Measurements from ENCODE around the gene MARCHF2. TPM values are rescaled to one million over a fixed set of nuclear protein-coding genes. Genes with fewer than 3 reads are reported as not detected.

MARCHF2 gene
- total RNA-seq, 1 experiment from 2014 or later = 58.7 TPM

DNA sequence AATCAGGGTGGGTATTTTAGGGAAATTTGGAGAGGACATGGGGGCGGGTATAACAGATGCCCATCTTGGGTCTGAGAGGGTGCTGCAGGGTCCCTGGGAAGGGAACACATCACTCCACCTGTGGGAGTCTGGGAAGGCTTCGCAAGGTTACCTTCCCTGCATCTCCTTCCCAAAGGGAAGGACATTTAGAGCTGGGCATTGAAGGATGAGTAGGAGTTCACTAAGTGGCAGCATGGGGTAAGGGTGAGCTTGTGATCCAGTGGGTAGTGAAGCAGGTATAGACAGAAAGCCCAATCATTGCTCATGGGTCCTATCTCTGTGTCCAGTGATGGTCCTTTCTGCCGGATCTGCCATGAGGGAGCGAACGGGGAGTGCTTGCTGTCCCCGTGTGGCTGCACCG, 13.2 kb downstream of the MARCHF2 start:
- H3K36me3 ChIP-seq (ENCODE audit: low read depth, low read length) = no peaks in the 10 kb centered on the region; the same call in 1 of the 2 replicates
- H2AFZ ChIP-seq (ENCODE audit: low read length) = no peak overlapping the region
- BruUV-seq (replicated peaks) = no TSS peak
- no peaks in the 10 kb centered on the region for H3K9me3 ChIP-seq (ENCODE audit: low read length)
- H3F3A ChIP-seq (ENCODE audit: low read length, unreplicated experiment) = no peaks in the 10 kb centered on the region
- no peak overlapping the region for H3K9ac ChIP-seq (ENCODE audit: low read length)
- DNase-seq = no peak
- no peaks in the 10 kb centered on the region for H3K9me2 ChIP-seq (replicated peaks; ENCODE audit: low read length)
- ChIA-PET CTCF (no interaction called here), POLR2A (ENCODE audit: unreplicated experiment) (no interaction called here)
- H4K20me1 ChIP-seq (ENCODE audit: low read length) = no peaks in the 10 kb centered on the region
- peaks cover 15% of the 10 kb centered on the region for H3K4me1 ChIP-seq (ENCODE audit: insufficient read depth, low read length)
- H3K4me2 ChIP-seq (ENCODE audit: low read length) = no peak overlapping the region
- TF ChIP-seq EZH2 (IDR thresholded peaks at IDR 0.05; ENCODE audit: low read length, unreplicated experiment) = no peak
- TF ChIP-seq, protein P1, sequence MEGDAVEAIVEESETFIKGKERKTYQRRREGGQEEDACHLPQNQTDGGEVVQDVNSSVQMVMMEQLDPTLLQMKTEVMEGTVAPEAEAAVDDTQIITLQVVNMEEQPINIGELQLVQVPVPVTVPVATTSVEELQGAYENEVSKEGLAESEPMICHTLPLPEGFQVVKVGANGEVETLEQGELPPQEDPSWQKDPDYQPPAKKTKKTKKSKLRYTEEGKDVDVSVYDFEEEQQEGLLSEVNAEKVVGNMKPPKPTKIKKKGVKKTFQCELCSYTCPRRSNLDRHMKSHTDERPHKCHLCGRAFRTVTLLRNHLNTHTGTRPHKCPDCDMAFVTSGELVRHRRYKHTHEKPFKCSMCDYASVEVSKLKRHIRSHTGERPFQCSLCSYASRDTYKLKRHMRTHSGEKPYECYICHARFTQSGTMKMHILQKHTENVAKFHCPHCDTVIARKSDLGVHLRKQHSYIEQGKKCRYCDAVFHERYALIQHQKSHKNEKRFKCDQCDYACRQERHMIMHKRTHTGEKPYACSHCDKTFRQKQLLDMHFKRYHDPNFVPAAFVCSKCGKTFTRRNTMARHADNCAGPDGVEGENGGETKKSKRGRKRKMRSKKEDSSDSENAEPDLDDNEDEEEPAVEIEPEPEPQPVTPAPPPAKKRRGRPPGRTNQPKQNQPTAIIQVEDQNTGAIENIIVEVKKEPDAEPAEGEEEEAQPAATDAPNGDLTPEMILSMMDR (conservative IDR thresholded peaks at IDR 0.05; ENCODE audit: low read depth, low read length) = no peak
- no peak for TF ChIP-seq EZH2phosphoT487 (IDR thresholded peaks at IDR 0.05; ENCODE audit: borderline replicate concordance, low read length)
- H3K27me3 ChIP-seq (ENCODE audit: low read length) = no peaks in the 10 kb centered on the region
- H3K27ac ChIP-seq (ENCODE audit: low read length) = no peak overlapping the region
- no peak for ATAC-seq
- H3K79me2 ChIP-seq (ENCODE audit: low read length) = no peaks in the 10 kb centered on the region
- no peak overlapping the region for H3K4me3 ChIP-seq (ENCODE audit: low read length)
- intact Hi-C loops (cut with micrococcal nuclease) = no loop called here

DNA sequence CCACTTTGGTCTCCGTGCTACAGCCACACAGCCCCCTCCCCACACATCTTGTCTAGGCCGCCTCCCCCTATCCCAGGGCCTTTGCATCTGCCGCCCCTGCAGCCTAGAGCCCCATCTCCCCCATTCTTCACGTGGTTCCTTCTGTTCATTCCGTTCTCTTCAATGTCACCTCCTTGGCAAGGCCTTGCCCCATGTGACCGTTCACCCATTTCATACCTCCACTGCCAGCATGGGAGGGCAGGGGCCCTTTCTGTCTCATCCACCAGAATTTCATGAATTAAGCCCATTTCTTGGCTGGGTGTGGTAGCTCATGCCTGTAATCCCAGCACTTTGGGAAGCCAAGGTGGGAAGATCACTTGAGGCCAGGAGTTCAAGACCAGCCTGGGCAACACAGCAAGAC, 15.9 kb downstream of the MARCHF2 start:
- H3F3A ChIP-seq (ENCODE audit: low read length, unreplicated experiment) = no peaks in the 10 kb centered on the region
- no peaks in the 10 kb centered on the region for H3K27me3 ChIP-seq (ENCODE audit: low read length)
- H3K9me2 ChIP-seq (replicated peaks; ENCODE audit: low read length) = no peaks in the 10 kb centered on the region
- H3K79me2 ChIP-seq (ENCODE audit: low read length) = no peaks in the 10 kb centered on the region
- TF ChIP-seq EZH2 (IDR thresholded peaks at IDR 0.05; ENCODE audit: low read length, unreplicated experiment) (no peak), EZH2phosphoT487 (IDR thresholded peaks at IDR 0.05; ENCODE audit: borderline replicate concordance, low read length) (no peak)
- TF ChIP-seq, protein P1 (conservative IDR thresholded peaks at IDR 0.05; ENCODE audit: low read depth, low read length) = no peak
- peaks cover 3% of the 10 kb centered on the region for H3K4me1 ChIP-seq (ENCODE audit: insufficient read depth, low read length)
- H4K20me1 ChIP-seq (ENCODE audit: low read length) = no peaks in the 10 kb centered on the region
- H3K9me3 ChIP-seq (ENCODE audit: low read length) = no peaks in the 10 kb centered on the region
- ChIA-PET CTCF (no interaction called here), POLR2A (ENCODE audit: unreplicated experiment) (no interaction called here)
- H2AFZ ChIP-seq (ENCODE audit: low read length) = no peak overlapping the region
- no peak overlapping the region for H3K27ac ChIP-seq (ENCODE audit: low read length)
- ATAC-seq (no peak), DNase-seq (no peak)
- no TSS peak for BruUV-seq (replicated peaks)
- no peaks in the 10 kb centered on the region; the same call in 1 of the 2 replicates for H3K36me3 ChIP-seq (ENCODE audit: low read depth, low read length)
- no peak overlapping the region for H3K4me2 ChIP-seq (ENCODE audit: low read length)
- no peak overlapping the region for H3K9ac ChIP-seq (ENCODE audit: low read length)
- intact Hi-C loops (cut with micrococcal nuclease) = no loop called here
- H3K4me3 ChIP-seq (ENCODE audit: low read length) = no peak overlapping the region

DNA sequence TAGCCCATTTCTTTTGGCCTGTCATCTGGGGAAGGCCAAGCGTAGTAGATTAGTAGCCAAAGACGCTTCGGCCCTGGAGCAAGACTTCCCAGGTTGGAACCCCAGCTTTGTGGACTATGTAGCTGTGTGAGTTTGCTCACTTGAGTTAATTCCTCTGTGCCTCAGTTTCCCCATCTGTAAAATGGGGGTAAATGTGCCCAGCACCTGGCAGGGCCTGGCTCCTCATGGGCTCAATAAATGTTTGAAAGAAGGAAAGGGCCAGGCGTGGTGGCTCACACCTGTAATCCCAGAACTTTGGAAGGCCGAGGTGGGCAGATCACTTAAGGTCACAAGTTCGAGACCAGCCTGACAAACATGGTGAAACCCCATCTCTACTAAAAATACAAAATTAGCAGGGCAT, 16.7 kb downstream of the MARCHF2 start:
- Histone ChIP-seq H3F3A (ENCODE audit: low read length, unreplicated experiment) (no peaks in the 10 kb centered on the region), H3K9ac (ENCODE audit: low read length) (no peak overlapping the region), H3K4me2 (ENCODE audit: low read length) (no peak overlapping the region), H4K20me1 (ENCODE audit: low read length) (no peaks in the 10 kb centered on the region), H2AFZ (ENCODE audit: low read length) (no peak overlapping the region), H3K4me3 (ENCODE audit: low read length) (no peak overlapping the region), H3K27ac (ENCODE audit: low read length) (no peak overlapping the region), H3K36me3 (ENCODE audit: low read depth, low read length) (no peaks in the 10 kb centered on the region; the same call in 1 of the 2 replicates), H3K27me3 (ENCODE audit: low read length) (no peaks in the 10 kb centered on the region), H3K9me3 (ENCODE audit: low read length) (no peaks in the 10 kb centered on the region), H3K79me2 (ENCODE audit: low read length) (no peaks in the 10 kb centered on the region), H3K4me1 (ENCODE audit: insufficient read depth, low read length) (no peaks in the 10 kb centered on the region), H3K9me2 (replicated peaks; ENCODE audit: low read length) (no peaks in the 10 kb centered on the region)
- POLR2A ChIA-PET (ENCODE audit: unreplicated experiment) = no interaction called here
- no TSS peak for BruUV-seq (replicated peaks)
- intact Hi-C loops (cut with micrococcal nuclease) = no loop called here
- DNase-seq (no peak), ATAC-seq (no peak)
- CTCF ChIA-PET = no interaction called here
- TF ChIP-seq EZH2phosphoT487 (IDR thresholded peaks at IDR 0.05; ENCODE audit: borderline replicate concordance, low read length) = no peak
- no peak for TF ChIP-seq EZH2 (IDR thresholded peaks at IDR 0.05; ENCODE audit: low read length, unreplicated experiment)
- TF ChIP-seq, protein P1 (conservative IDR thresholded peaks at IDR 0.05; ENCODE audit: low read depth, low read length) = no peak

Measured in PC-3 (cell line).